Umbilical cord (tissue), 2 donors: ENCODE measurements around the gene PDC. TPM values are rescaled to one million over a fixed set of nuclear protein-coding genes. Genes with fewer than 3 reads are reported as not detected.
"Not testable (repeated sequence)": the region's sequence is repeated elsewhere in the genome, so short reads cannot be mapped to it uniquely, and the experiment has no call there.

Experiments used
- DNase-seq: peaks from one replicate; pipeline ENCODE4 v3.0.0-alpha.2; 2015; ENCODE audit warnings: low spot score
- total RNA-seq: library from RNA; depleted of rRNA; stranded (reverse); fragments of >200 nt; gene quantifications from one replicate; pipeline ENCODE4 v1.2.3, GENCODE V29; 2014; ENCODE audit warnings: low replicate concordance; ENCODE audit not compliant: insufficient read depth

PDC gene
- total RNA-seq, 1 donor from 2014 or later: 14.2 TPM

DNA sequence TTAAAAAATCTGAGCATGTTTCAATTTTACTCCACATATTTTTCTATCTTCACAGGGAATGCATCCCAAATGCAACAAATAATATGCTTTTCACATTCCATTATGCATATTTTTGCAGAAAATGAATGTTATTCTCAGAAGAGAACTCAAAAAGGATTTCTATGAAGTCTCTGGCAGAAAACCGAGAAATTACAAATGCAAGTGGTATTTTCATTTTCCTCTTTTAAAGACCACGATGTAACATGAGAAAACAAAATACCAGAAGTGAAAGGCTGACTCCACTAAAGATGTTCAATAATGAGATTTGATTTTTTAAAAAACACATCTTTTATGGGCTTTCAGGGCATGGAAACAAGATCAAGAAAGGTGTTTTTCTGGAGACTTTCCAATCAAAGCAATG lies 5.0 kb upstream of the PDC start:
- DNase-seq: no peak

DNA sequence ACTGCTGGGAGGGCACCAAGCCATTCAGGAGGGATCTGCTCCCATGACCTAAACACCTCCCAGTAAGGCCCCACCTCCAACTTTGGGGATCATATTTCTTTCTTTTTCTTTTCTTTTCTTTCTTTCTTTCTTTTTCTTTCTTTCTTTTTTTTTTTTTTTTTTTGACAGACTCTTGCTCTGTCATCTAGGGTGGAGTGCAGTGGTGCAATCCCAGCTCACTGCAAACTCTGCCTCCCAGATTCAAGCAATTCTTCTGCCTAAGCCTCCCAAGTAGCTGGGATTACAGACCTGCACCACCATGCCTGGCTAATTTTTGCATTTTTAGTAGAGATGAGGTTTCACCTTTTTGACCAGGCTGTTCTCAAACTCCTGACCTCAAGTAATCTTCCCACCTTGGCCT lies 4.6 kb upstream of the PDC start:
- not testable (repeated sequence) for DNase-seq

DNA sequence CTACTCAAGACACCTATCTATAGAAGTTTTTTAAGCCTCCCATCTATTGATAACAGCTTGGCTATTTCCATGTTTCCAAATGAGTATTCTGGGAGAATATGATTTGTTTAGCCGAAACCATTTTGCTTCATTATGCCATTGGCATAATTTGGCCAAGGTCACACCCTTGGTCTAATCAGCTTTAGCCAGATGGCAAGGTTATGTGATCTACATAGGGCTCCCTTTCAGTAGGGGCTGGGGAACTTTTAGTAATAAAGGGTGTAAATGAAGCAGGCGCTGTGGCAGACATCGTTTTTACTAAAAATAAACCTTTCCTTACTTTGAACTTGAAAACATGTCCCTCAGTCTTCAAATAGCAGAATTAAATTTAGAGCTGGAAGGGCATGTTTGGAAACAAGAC lies 3.0 kb upstream of the PDC start:
- no peak for DNase-seq

- no peak for DNase-seq
Observed at GRCh38 chr1:186463511-186463910, 2.6 kb upstream of the PDC start.

DNA sequence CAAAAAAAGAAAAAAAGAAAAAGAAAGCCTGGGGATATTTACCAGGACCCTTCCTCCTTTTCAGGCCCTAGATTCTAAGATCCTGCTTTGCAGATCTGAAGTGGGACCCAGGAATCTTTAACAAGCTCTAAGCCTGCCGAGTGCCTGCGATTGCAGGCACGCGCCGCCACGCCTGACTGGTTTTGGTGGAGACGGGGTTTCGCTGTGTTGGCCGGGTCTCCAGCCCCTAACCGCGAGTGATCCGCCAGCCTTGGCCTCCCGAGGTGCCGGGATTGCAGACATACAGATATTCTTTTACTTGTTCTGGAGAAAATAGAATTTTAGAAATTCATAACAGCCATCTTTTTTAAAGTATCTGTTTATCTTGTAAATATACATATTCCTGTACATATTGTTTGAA lies 1.8 kb downstream of the PDC start:
- not testable (repeated sequence) for DNase-seq

DNA sequence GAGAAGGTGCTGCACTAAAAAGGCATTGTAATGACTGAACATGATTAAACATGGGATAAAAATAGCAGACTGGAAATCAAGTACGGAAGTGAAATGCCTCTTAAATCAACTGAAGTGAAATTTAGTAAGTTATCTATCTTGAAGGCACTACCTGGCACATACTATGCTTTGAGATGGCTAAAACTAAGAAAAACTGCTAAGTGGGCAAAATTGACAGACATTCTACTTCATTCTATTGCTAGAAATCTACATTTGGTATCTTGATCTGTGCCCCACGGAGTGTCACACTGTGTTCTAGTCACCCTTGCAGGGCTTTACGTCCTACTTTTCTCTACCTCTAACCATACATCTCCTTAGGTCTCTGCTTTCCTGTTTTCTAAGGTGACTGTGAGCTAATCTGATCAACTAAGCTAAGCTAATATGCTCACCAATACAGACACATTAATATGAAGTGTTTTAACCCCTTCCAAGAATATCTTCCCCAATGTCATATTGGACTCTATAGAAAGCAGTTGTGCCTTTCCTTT lies 4.1 kb downstream of the PDC start:
- no peak for DNase-seq

GRCh38 chr1:186454981-186455380 lies 5.9 kb downstream of the PDC start:
- no peak for DNase-seq

- peak; percentile 12 for DNase-seq
Observed at GRCh38 chr1:186446152-186446551, 14.8 kb downstream of the PDC start.

- no peak for DNase-seq
Observed at GRCh38 chr1:186443638-186444037, 17.3 kb downstream of the PDC start.

- DNase-seq: peak; percentile 5
Observed at GRCh38 chr1:186442651-186443375, 18.1 kb downstream of the PDC start.

DNA sequence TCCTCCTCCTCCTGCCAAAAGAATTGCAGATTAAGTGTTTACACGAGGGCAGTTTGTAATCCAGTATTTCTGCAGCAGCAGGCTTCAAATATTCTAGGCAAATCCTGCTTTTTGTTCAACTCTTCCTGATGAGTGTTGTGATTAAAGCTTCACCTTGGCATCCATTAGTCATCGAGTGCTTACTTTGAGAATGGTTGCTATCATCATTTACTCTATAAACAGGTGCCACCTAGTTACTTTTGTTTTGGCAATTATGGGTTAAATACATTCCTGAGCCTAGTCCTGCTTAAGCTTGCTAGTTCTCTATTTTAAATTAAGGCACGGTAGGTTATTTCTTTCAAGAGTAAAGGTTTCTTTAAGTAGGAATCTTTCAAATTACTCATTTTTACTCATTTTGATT lies 20.3 kb downstream of the PDC start:
- DNase-seq: no peak

- DNase-seq: no peak
Observed at GRCh38 chr1:186438567-186438966, 22.3 kb downstream of the PDC start.

DNA sequence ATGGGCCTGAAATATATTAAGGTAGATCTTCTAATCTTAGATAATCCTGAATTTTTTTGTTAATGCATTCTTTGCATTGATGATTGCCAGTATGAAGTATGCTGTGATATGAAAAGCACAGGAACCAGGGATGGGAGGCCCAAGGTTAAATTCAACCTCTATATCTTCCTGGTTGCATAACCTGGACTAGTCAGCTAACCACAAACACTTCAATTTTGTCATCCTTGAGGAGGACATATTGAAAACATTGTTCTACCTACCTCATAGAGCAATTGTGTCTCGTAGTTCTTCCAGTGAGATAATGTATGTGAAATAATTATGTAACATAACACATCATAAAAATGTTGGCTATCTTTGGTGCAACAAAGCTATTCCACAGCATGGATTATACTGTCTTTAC lies 25.6 kb downstream of the PDC start:
- DNase-seq: no peak

GRCh38 chr1:186429017-186429416 lies 31.9 kb downstream of the PDC start:
- no peak for DNase-seq

- no peak for DNase-seq
Observed at GRCh38 chr1:186426118-186426517, 34.8 kb downstream of the PDC start.

GRCh38 chr1:186424539-186424938 lies 36.4 kb downstream of the PDC start:
- no peak for DNase-seq

DNA sequence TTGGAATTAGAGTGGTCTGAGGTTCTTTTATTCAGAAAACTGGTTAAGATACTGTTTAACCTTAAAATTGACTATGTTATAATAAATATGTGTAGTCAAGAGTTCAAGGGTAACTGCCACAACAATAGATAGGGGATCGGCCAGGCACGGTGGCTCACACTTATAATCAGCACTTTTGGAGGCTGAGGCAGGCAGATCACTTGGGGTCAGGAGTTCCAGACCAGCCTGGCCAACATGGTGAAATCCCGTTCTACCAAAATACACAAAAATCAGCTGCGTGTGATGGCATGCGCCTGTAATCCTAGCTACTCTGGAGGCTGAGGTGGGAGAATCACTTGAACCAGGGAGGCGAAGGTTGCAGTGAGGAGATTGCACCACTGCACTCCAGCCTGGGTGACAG lies 39.5 kb downstream of the PDC start:
- no peak for DNase-seq

DNA sequence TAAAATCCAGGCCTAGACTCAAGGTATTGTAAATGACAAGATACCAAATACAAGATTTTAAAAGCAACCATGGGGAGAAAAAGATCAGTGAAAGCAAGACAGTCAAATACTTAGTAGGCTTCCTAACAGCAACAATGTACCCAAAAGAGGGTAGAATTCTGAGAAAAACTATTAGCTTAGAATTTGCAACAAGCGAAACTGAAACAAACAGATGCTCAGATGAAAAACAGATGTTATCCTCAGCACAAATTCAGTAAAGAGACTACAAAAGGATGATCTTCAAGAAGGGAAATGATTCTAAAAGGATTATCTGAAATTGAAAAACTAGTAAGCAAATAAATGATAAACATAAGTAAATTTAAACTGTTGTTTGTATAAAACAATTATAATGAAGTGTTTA lies 40.0 kb downstream of the PDC start:
- DNase-seq: no peak

DNA sequence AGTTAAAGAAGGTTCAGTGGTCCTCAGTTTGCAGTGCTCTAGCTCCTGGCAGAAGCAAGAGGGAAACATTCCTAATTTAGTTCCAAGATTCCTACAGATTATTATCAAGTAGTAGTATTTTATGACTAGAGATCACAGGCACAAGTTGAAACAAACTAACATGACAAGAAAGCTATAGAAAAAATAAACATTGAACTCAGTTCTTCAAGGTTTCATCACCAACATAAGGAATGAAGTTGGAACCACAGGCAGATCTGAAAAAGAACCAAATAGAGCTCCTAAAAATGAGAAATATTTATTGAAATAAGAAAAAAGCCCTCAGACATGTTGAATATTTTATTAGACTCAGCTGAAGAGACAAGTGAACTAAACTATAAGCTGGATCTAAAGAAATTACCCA lies 40.6 kb downstream of the PDC start:
- no peak for DNase-seq

GRCh38 chr1:186418503-186418902 lies 42.4 kb downstream of the PDC start:
- no peak for DNase-seq

- no peak for DNase-seq
Observed at GRCh38 chr1:186413319-186413718, 47.6 kb downstream of the PDC start.

- no peak for DNase-seq
Observed at GRCh38 chr1:186409091-186409490, 51.8 kb downstream of the PDC start.

GRCh38 chr1:186404454-186405051 lies 56.4 kb downstream of the PDC start:
- DNase-seq: peak; percentile 33
